Measurements from ENCODE around the gene CDH23.

DNA sequence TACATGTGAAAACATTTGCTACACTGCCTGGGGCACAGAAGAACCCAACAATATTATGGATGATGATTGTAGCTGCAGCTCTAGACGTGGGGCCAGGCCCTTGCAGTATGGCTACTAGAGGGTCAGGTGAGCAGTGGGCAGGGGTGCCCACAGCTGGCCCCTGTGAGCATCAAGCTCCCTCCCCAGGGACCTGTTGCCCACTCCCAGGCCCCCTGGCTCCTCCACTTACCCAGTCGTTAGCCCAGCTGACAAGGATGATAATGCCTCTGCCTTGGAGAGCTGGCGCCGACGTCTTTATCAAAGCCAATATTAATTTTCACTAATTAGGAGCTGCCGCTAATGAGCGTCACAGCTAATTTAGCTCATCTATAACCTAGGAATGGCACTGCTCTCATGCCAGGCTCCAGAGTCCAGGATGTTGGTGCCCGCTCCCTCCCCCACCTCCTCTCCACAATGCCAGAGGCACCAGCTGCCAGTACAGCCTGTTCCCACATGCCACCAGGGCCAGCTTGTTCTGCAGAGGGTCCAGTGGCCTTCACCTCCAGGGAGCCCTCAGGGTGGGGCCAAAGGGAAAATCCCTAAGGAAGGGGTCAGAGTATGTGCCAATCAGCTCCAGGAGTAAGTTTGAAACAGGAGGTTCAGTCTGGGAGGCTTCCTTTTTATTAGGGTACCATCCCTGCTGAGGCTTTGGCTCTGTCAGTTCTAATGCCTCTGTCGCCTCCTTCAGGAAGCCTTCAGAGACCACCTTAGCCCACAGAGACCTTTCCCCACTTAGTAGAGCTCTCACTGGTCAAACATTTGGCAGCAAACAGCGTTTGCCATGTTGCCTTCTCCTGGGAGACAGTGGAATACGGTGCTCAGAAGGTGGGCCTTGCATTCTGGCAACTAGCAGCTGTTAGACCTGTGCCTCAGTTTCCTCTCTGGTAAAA is 77.2 kb downstream of the CDH23 start:
- TF ChIP-seq, protein P1, sequence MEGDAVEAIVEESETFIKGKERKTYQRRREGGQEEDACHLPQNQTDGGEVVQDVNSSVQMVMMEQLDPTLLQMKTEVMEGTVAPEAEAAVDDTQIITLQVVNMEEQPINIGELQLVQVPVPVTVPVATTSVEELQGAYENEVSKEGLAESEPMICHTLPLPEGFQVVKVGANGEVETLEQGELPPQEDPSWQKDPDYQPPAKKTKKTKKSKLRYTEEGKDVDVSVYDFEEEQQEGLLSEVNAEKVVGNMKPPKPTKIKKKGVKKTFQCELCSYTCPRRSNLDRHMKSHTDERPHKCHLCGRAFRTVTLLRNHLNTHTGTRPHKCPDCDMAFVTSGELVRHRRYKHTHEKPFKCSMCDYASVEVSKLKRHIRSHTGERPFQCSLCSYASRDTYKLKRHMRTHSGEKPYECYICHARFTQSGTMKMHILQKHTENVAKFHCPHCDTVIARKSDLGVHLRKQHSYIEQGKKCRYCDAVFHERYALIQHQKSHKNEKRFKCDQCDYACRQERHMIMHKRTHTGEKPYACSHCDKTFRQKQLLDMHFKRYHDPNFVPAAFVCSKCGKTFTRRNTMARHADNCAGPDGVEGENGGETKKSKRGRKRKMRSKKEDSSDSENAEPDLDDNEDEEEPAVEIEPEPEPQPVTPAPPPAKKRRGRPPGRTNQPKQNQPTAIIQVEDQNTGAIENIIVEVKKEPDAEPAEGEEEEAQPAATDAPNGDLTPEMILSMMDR (IDR thresholded peaks at IDR 0.05 in 8 of 11, conservative IDR thresholded peaks at IDR 0.05 in 3 of 11) = no peak
- TF ChIP-seq POLR2A (IDR thresholded peaks at IDR 0.05) = no peak
- TF ChIP-seq POLR2AphosphoS5 (IDR thresholded peaks at IDR 0.05) = peak in 1 of 3 donors; percentile 50
